ENCODE data around the gene CCDC186. TPM values are rescaled to one million over a fixed set of nuclear protein-coding genes. Genes with fewer than 3 reads are reported as not detected.

The CCDC186 gene
- total RNA-seq, 1 experiment from 2014 or later: 5.7 TPM

GRCh38 chr10:114121031-114121430 lies 53.0 kb downstream of the CCDC186 start:
- H3K4me1 ChIP-seq (ENCODE audit: insufficient read depth, low read length): no peaks in the 10 kb centered on the region
- H3K27ac ChIP-seq (ENCODE audit: low read length): no peak overlapping the region
- no TSS peak for BruUV-seq (replicated peaks)
- H3K9ac ChIP-seq (ENCODE audit: low read length): no peak overlapping the region
- no peak for ATAC-seq
- no peak overlapping the region for H3K4me2 ChIP-seq (ENCODE audit: low read length)
- H3F3A ChIP-seq (ENCODE audit: low read length, unreplicated experiment): no peaks in the 10 kb centered on the region
- intact Hi-C loops (cut with micrococcal nuclease): no loop called here
- H3K4me3 ChIP-seq (ENCODE audit: low read length): no peak overlapping the region
- no peaks in the 10 kb centered on the region for H3K27me3 ChIP-seq (ENCODE audit: low read length)
- no peaks in the 10 kb centered on the region for H3K9me3 ChIP-seq (ENCODE audit: low read length)
- POLR2A ChIA-PET (ENCODE audit: unreplicated experiment): no interaction called here
- TF ChIP-seq EZH2phosphoT487 (IDR thresholded peaks at IDR 0.05; ENCODE audit: borderline replicate concordance, low read length) (no peak), CTCF (conservative IDR thresholded peaks at IDR 0.05; ENCODE audit: low read depth, low read length) (no peak), EZH2 (IDR thresholded peaks at IDR 0.05; ENCODE audit: low read length, unreplicated experiment) (no peak)
- no peaks in the 10 kb centered on the region for H4K20me1 ChIP-seq (ENCODE audit: low read length)
- CTCF ChIA-PET: no interaction called here
- no peak overlapping the region for H2AFZ ChIP-seq (ENCODE audit: low read length)
- no peak for DNase-seq
- no peaks in the 10 kb centered on the region for H3K36me3 ChIP-seq (ENCODE audit: low read depth, low read length)
- H3K79me2 ChIP-seq (ENCODE audit: low read length): no peaks in the 10 kb centered on the region
- H3K9me2 ChIP-seq (replicated peaks; ENCODE audit: low read length): no peaks in the 10 kb centered on the region

- no peaks in the 10 kb centered on the region for H3K36me3 ChIP-seq (ENCODE audit: low read depth, low read length)
- no peaks in the 10 kb centered on the region for H3K79me2 ChIP-seq (ENCODE audit: low read length)
- H3K9me2 ChIP-seq (replicated peaks; ENCODE audit: low read length): no peaks in the 10 kb centered on the region
- ChIA-PET POLR2A (ENCODE audit: unreplicated experiment) (no interaction called here), CTCF (no interaction called here)
- no peak for DNase-seq
- TF ChIP-seq EZH2phosphoT487 (IDR thresholded peaks at IDR 0.05; ENCODE audit: borderline replicate concordance, low read length) (no peak), EZH2 (IDR thresholded peaks at IDR 0.05; ENCODE audit: low read length, unreplicated experiment) (no peak), CTCF (conservative IDR thresholded peaks at IDR 0.05; ENCODE audit: low read depth, low read length) (no peak)
- no peak overlapping the region for H3K4me3 ChIP-seq (ENCODE audit: low read length)
- no peaks in the 10 kb centered on the region for H3F3A ChIP-seq (ENCODE audit: low read length, unreplicated experiment)
- intact Hi-C loops (cut with micrococcal nuclease): no loop called here
- ATAC-seq: no peak
- H2AFZ ChIP-seq (ENCODE audit: low read length): no peak overlapping the region
- no peaks in the 10 kb centered on the region for H3K9me3 ChIP-seq (ENCODE audit: low read length)
- H3K4me2 ChIP-seq (ENCODE audit: low read length): no peak overlapping the region
- H4K20me1 ChIP-seq (ENCODE audit: low read length): no peaks in the 10 kb centered on the region
- H3K27me3 ChIP-seq (ENCODE audit: low read length): no peaks in the 10 kb centered on the region
- no peak overlapping the region for H3K27ac ChIP-seq (ENCODE audit: low read length)
- BruUV-seq (replicated peaks): no TSS peak
- H3K9ac ChIP-seq (ENCODE audit: low read length): no peak overlapping the region
- H3K4me1 ChIP-seq (ENCODE audit: insufficient read depth, low read length): no peaks in the 10 kb centered on the region
Observed at GRCh38 chr10:114118514-114118913, 55.5 kb downstream of the CCDC186 start.

- Histone ChIP-seq H3F3A (ENCODE audit: low read length, unreplicated experiment) (no peaks in the 10 kb centered on the region), H3K27ac (ENCODE audit: low read length) (no peak overlapping the region), H3K4me1 (ENCODE audit: insufficient read depth, low read length) (no peaks in the 10 kb centered on the region), H3K9me3 (ENCODE audit: low read length) (no peaks in the 10 kb centered on the region), H2AFZ (ENCODE audit: low read length) (no peak overlapping the region), H3K9me2 (replicated peaks; ENCODE audit: low read length) (no peaks in the 10 kb centered on the region), H4K20me1 (ENCODE audit: low read length) (no peaks in the 10 kb centered on the region), H3K9ac (ENCODE audit: low read length) (no peak overlapping the region), H3K79me2 (ENCODE audit: low read length) (no peaks in the 10 kb centered on the region), H3K27me3 (ENCODE audit: low read length) (no peaks in the 10 kb centered on the region), H3K36me3 (ENCODE audit: low read depth, low read length) (no peaks in the 10 kb centered on the region), H3K4me2 (ENCODE audit: low read length) (no peak overlapping the region), H3K4me3 (ENCODE audit: low read length) (no peak overlapping the region)
- BruUV-seq (replicated peaks): no TSS peak
- ATAC-seq (no peak), DNase-seq (no peak)
- intact Hi-C loops (cut with micrococcal nuclease): no loop called here
- CTCF ChIA-PET: no interaction called here
- no peak for TF ChIP-seq CTCF (conservative IDR thresholded peaks at IDR 0.05; ENCODE audit: low read depth, low read length)
- TF ChIP-seq EZH2 (IDR thresholded peaks at IDR 0.05; ENCODE audit: low read length, unreplicated experiment): no peak
- TF ChIP-seq EZH2phosphoT487 (IDR thresholded peaks at IDR 0.05; ENCODE audit: borderline replicate concordance, low read length): no peak
- POLR2A ChIA-PET (ENCODE audit: unreplicated experiment): no interaction called here
Observed at GRCh38 chr10:114117728-114118127, 56.3 kb downstream of the CCDC186 start.

All from PC-3 (cell line).